Kidney (tissue), 14 donors: Measurements from ENCODE around the gene PDX1. TPM values are rescaled to one million over a fixed set of nuclear protein-coding genes. Genes with fewer than 3 reads are reported as not detected.

Experiments
- DNase-seq, 5 donors: peaks; one replicate each; pipeline ENCODE4 v3.0.0-alpha.2; 2013 to 2020
- FAIRE-seq: peaks from 2 replicates; lab custom pipeline; 2012; peaks lifted over from hg19 to GRCh38; lab: Jason Lieb, UNC
- H3K27ac ChIP-seq, 2 donors: one replicate each; pipeline ENCODE4 v1.7.0; 2013; ENCODE audit warnings: low read depth in 2 of 2, low read length in 2 of 2, inconsistent platforms in 1 of 2
- H3K27me3 ChIP-seq: one replicate; pipeline ENCODE4 v1.7.1; 2013; ENCODE audit warnings: low read length, inconsistent platforms; ENCODE audit not compliant: control insufficient read depth, insufficient read depth
- H3K36me3 ChIP-seq, 3 donors: one replicate each; pipeline versions ENCODE4 v1.7.0 to v1.7.1; 2013; ENCODE audit warnings: low read length in 3 of 3, control low read depth in 1 of 3, inconsistent platforms in 1 of 3; ENCODE audit not compliant: insufficient read depth in 3 of 3, control insufficient read depth in 2 of 3
- H3K4me1 ChIP-seq, 3 donors: one replicate each; pipeline versions ENCODE4 v1.7.0 to v1.7.1; 2013; ENCODE audit warnings: low read length in 3 of 3, inconsistent platforms in 1 of 3, low read depth in 1 of 3; ENCODE audit not compliant: control insufficient read depth in 2 of 3, insufficient read depth in 2 of 3
- H3K4me3 ChIP-seq, 3 donors: one replicate each; pipeline versions ENCODE4 v1.7.0 to v1.8.1; 2013; ENCODE audit warnings: low read length in 3 of 3, control low read depth in 1 of 3, inconsistent platforms in 1 of 3
- H3K9ac ChIP-seq, 3 donors: one replicate each; pipeline versions ENCODE4 v1.7.0 to v1.7.1; 2013; ENCODE audit warnings: low read length in 3 of 3, control low read depth in 1 of 3, inconsistent platforms in 1 of 3
- H3K9me3 ChIP-seq, 3 donors: one replicate each; pipeline versions ENCODE4 v1.7.0 to v1.7.1; 2013; ENCODE audit warnings: low read length in 3 of 3, control low read depth in 1 of 3, inconsistent platforms in 1 of 3; ENCODE audit not compliant: control insufficient read depth in 2 of 3, insufficient read depth in 1 of 3
- CTCF ChIP-seq: IDR thresholded peaks from 3 replicates; pipeline ENCODE4 v1.5.1; 2012; ENCODE audit warnings: mild to moderate bottlenecking, moderate library complexity, borderline replicate concordance; ENCODE audit not compliant: insufficient read depth; ENCODE audit errors: extremely low read depth
- intact Hi-C: fragments of 100-400 bp; cut with DNase I; formaldehyde crosslinking; loops from one replicate; pipeline ENCODE4 v1.11.1; 2022
- polyA plus RNA-seq: library from polyadenylated mRNA; stranded (reverse); fragments of 350-450 nt; fragmentation: Illumina TruSeq; extraction: RNeasy Lipid Tissue Mini Kit (QIAGEN cat#74804); gene quantifications from one replicate; pipeline ENCODE4 v1.2.3, GENCODE V29; 2014; ENCODE audit warnings: low read depth, low replicate concordance; ENCODE audit not compliant: insufficient read depth
- total RNA-seq: library from RNA; stranded (reverse); fragmentation: NEBNext Ultra II Directional; extraction: Animal tissue kit (Norgen Biotek cat#: 25700); gene quantifications from one replicate; pipeline ENCODE4 v1.2.1, GENCODE V29; 2021
- donor health status: control.
- donor health status: control.
- donor health status: control.
- donor health status: control.
- donor health status: control.
- donor health status: DM: yes; HTN: yes; CAD: no.
- donor health status: Normal renal cell carcinoma (clear cell type).

The PDX1 gene
- total and polyA plus RNA-seq, 2 donors from 2014 or later = not detected

- DNase-seq (peak; percentile 88 to 93 (median 91)), FAIRE-seq (no peak)
- H3K27ac ChIP-seq = peak overlapping the region; percentile 78 to 86
- peak; percentile 82 for TF ChIP-seq CTCF
- H3K4me1 ChIP-seq = no peaks in the 10 kb centered on the region
- H3K4me3 ChIP-seq = peak overlapping the region in 2 of 3 donors; percentile 52 to 57
- H3K27me3 ChIP-seq = peaks cover 50% of the 10 kb centered on the region
- H3K36me3 ChIP-seq = no peaks in the 10 kb centered on the region
- peak overlapping the region in 1 of 3 donors; percentile 69 for H3K9ac ChIP-seq
- intact Hi-C loops = no loop called here
- peaks cover 0 to 3% (median 0%) of the 10 kb centered on the region in 3 donors for H3K9me3 ChIP-seq
Measured at GRCh38 chr13:27953676-27954405, 34.0 kb downstream of the PDX1 start.

- Histone ChIP-seq H3K9ac (no peak overlapping the region), H3K27me3 (peaks cover 56% of the 10 kb centered on the region), H3K36me3 (no peaks in the 10 kb centered on the region), H3K4me3 (peak overlapping the region in 2 of 3 donors; percentile 52 to 57), H3K9me3 (peaks cover 0 to 3% (median 0%) of the 10 kb centered on the region in 3 donors), H3K27ac (peak overlapping the region; percentile 78 to 86), H3K4me1 (no peaks in the 10 kb centered on the region)
- no peak for TF ChIP-seq CTCF
- no peak for FAIRE-seq
- intact Hi-C loops = no loop called here
- DNase-seq = peak in 2 of 5 donors; percentile 33 to 46
Measured at GRCh38 chr13:27954406-27954851, 34.6 kb downstream of the PDX1 start.

GRCh38 chr13:27955014-27955591 lies 35.3 kb downstream of the PDX1 start:
- peaks cover 59% of the 10 kb centered on the region for H3K27me3 ChIP-seq
- peak overlapping the region in 1 of 3 donors; percentile 57 for H3K4me3 ChIP-seq

More at GRCh38 chr13:27955014-27955591, 35.3 kb downstream of the PDX1 start:
- H3K9ac ChIP-seq = no peak overlapping the region
- no peaks in the 10 kb centered on the region for H3K9me3 ChIP-seq
- TF ChIP-seq CTCF = no peak
- no peaks in the 10 kb centered on the region for H3K4me1 ChIP-seq
- H3K36me3 ChIP-seq = no peaks in the 10 kb centered on the region
- DNase-seq (no peak), FAIRE-seq (no peak)
- intact Hi-C loops = no loop called here
- no peak overlapping the region for H3K27ac ChIP-seq
